KOPT-K1 (cell line): Measurements from ENCODE around the gene GNB5.

Experiments used
- H3K27ac ChIP-seq: fragments of 200-600 bp; sonication (generic); 2 replicates; pipeline ENCODE4 v1.5.1; 2016; ENCODE audit warnings: antibody characterized with exemption, mild to moderate bottlenecking, low read depth, low read length; ENCODE audit not compliant: poor library complexity, severe bottlenecking
- H3K36me3 ChIP-seq: fragments of 200-600 bp; sonication (generic); 2 replicates; pipeline ENCODE4 v1.5.1; 2017; ENCODE audit warnings: antibody characterized with exemption, mild to moderate bottlenecking, low read length, moderate library complexity; ENCODE audit not compliant: insufficient read depth
- H3K9me3 ChIP-seq: fragments of 200-600 bp; sonication (generic); 2 replicates; pipeline ENCODE4 v1.5.1; 2017; ENCODE audit warnings: antibody characterized with exemption, low read length, mild to moderate bottlenecking; ENCODE audit not compliant: insufficient read depth, poor library complexity, severe bottlenecking

Gene GNB5

GRCh38 chr15:52128568-52128967 lies 62.6 kb downstream of the GNB5 start:
- peaks cover 15% of the 10 kb centered on the region for H3K36me3 ChIP-seq
- no peaks in the 10 kb centered on the region for H3K9me3 ChIP-seq
- H3K27ac ChIP-seq = no peak overlapping the region

DNA sequence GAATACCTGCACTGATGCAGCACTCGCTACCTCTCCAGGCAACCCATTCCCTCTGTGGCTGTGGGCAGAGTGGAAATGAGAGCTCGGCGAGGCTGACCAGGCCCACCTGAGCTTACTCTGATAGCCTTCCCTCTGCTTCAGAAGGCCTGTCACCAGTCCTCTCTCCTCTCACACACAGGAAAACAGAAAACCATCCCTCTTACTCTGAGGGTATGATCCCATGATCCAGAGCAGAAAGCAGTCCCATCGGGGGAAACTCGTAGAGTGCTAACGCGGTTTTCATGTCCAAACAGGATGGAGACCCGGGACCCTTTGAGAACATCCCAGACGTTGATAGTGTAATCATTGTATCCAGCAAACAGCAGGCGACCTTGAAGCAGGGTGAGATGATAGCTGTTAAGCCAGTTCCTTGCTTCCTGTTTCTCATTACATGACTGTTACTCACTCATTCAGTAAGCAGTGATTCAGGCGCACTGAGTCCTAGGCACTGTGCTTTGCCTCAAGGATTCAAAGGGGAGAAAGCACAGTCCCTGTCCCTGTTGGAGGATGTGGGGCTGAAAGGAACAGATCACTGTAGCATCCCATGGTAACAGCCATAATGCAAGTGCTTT lies 66.8 kb downstream of the GNB5 start:
- Histone ChIP-seq H3K9me3 (no peaks in the 10 kb centered on the region), H3K36me3 (peaks cover 2% of the 10 kb centered on the region; the same call in 1 of the 2 replicates), H3K27ac (no peak overlapping the region)

DNA sequence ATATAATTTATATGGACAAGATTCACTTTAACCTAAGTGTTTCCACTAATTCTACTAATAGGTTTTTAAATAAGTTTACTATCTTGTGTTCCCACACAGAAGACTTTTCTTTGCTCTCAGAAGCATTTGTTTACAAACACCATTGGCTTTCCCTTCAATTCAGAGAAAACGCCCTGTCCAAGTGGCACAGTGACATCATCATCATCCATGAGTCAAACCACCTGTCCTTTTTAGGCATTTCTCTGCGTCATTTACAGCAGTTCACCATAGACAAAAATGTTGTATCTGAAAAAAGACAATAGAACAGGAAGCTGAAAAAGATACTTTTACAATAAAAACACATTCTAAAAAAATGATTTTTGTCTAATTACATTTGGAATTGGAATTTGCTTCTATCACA lies 69.3 kb downstream of the GNB5 start:
- no peaks in the 10 kb centered on the region for H3K9me3 ChIP-seq
- H3K27ac ChIP-seq = no peak overlapping the region
- no peaks in the 10 kb centered on the region; the same call in 1 of the 2 replicates for H3K36me3 ChIP-seq

DNA sequence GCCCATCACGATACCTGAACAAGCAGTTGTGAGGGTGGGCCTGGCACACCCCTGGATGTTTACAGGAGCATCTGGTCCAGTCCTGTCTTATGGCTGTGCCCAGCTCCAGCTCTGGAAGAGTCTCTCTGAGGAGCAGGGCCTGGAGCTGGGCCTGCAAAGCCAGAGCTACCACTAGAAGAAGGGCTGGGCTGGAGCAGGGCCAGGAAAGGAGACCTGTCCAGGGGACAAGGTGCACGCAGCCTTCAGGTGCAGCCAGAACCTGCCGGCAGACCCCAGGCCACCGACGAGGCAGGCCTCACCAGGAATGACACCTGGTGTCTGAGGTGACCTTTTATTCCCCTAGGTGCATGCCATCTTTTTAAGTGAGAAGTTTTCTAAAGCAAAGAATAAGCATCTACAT lies 70.2 kb downstream of the GNB5 start:
- Histone ChIP-seq H3K9me3 (no peaks in the 10 kb centered on the region), H3K27ac (no peak overlapping the region), H3K36me3 (no peaks in the 10 kb centered on the region; the same call in 1 of the 2 replicates)

- no peaks in the 10 kb centered on the region for H3K36me3 ChIP-seq
- H3K9me3 ChIP-seq = no peaks in the 10 kb centered on the region
- no peak overlapping the region for H3K27ac ChIP-seq
Observed at GRCh38 chr15:52120488-52120887, 70.7 kb downstream of the GNB5 start.

- H3K36me3 ChIP-seq = no peaks in the 10 kb centered on the region
- H3K9me3 ChIP-seq = no peaks in the 10 kb centered on the region
- no peak overlapping the region for H3K27ac ChIP-seq
Observed at GRCh38 chr15:52118969-52119749, 72.0 kb downstream of the GNB5 start.

DNA sequence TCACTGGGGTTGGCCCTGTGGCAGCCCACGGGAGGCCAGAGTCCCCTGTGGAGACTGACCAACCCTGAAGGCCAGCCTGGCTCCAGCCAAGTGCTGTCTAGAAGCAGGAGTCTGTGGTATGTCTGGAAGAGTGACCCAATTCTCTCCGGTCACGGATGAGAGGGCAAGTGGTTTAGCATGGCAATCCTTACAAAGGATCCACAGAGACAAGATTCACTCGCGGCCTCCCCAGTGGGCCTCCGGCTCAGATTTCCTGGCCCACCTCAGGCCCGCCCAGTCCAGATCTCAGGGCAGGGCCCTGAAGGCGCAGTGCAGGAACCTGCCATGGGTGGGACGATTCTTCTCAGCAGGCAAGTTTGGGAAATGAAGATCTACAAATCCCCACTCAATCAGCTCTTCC lies 73.6 kb downstream of the GNB5 start:
- H3K27ac ChIP-seq = no peak overlapping the region
- H3K36me3 ChIP-seq = no peaks in the 10 kb centered on the region
- H3K9me3 ChIP-seq = no peaks in the 10 kb centered on the region

- Histone ChIP-seq H3K27ac (no peak overlapping the region), H3K9me3 (no peaks in the 10 kb centered on the region), H3K36me3 (no peaks in the 10 kb centered on the region)
Observed at GRCh38 chr15:52115598-52116427, 75.4 kb downstream of the GNB5 start.

- no peaks in the 10 kb centered on the region for H3K9me3 ChIP-seq
- H3K27ac ChIP-seq = no peak overlapping the region
- no peaks in the 10 kb centered on the region for H3K36me3 ChIP-seq
Observed at GRCh38 chr15:52114261-52115055, 76.7 kb downstream of the GNB5 start.

GRCh38 chr15:52113708-52114107 lies 77.5 kb downstream of the GNB5 start:
- H3K36me3 ChIP-seq = no peaks in the 10 kb centered on the region
- H3K27ac ChIP-seq = no peak overlapping the region
- H3K9me3 ChIP-seq = no peaks in the 10 kb centered on the region

DNA sequence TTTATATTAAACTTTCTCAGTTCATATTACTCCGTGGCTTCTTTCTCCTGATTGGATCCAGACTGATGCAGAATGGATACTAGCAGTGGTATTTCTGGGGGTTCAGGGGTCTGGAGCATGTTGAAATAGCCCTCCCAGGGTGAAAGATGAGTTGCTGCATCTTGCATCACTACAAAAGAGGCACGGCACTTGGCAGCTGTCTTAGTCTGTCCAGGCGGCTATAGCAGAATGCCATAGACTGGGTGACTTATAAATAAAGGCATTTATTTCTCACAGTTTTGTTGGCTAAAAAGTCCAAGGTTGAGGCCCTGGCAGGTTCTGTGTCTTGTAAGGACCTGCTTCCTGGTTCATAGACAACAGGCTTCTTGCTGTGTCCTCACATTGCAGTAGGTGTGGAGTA lies 78.0 kb downstream of the GNB5 start:
- H3K27ac ChIP-seq = no peak overlapping the region
- H3K36me3 ChIP-seq = no peaks in the 10 kb centered on the region

DNA sequence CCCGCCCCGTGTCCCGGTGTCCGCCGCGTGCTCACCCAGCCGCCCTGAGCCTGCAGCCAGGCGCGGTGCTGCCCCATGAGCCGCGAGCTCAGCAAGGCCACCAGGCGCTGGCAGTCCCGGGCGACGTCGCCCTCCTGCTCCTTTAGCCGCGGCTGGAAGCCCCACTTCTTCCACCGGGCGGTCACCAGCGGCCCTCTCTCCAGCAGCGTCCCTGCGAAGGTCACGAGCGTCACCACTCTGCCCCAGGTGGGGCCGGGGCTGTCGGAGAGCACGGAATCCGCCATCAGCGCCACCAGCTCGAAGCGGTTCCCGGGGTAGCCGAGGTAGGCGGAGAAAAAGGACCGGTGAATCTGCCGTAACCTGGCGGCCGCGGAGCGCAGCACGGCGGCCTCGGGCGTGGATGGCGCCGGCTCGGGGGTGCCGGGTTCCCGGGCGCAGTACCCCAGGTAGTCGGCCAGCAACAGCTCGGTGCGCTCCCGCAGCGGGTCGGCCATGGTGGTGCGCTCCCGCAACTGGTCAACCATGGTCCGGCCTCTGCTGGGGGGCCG lies 78.9 kb downstream of the GNB5 start:
- H3K36me3 ChIP-seq = no peaks in the 10 kb centered on the region
- no peaks in the 10 kb centered on the region for H3K9me3 ChIP-seq
- no peak overlapping the region for H3K27ac ChIP-seq

More for the DNA sequence above, 78.0 kb downstream of the GNB5 start:
- H3K9me3 ChIP-seq = no peaks in the 10 kb centered on the region

DNA sequence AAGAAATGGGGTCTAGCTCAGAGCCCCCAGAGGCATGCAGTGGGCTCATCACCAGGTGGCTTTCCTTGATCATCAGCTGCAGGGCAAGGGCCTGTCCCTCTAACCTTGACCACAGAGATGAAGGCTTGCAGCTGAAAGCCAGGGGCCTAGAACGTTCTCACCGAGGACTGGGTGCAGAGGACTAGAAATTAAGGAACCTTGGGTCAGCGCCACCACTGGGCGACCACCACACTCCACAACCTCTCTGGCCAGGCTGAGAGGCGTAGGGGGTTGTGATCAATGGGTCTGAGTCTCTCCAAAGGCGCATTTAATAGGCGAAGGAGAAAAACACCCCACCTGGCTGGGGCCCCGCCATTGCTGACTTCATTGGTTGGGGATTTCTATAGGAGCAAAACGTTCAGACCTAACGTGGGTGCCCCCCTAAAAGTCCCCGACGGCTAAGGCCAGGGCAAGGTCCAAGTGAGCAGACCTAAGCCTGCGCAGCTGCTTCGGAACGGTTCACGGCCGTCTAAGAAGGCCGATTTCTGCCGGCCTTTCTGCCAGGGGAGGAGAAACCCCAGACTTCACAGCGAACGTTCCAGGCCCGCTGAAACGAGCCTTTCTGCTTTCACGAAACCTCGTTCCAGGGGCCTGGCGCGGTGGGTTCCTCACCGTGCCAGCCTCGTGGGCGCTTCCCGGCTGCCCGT lies 79.5 kb downstream of the GNB5 start:
- H3K36me3 ChIP-seq = no peaks in the 10 kb centered on the region

More for the DNA sequence above, 79.5 kb downstream of the GNB5 start:
- no peaks in the 10 kb centered on the region for H3K9me3 ChIP-seq
- no peak overlapping the region for H3K27ac ChIP-seq
